Suprapubic skin (tissue), 4 donors: ENCODE results near the gene AKAP13.

Experiments used
- EP300 ChIP-seq: sonication (generic); formaldehyde crosslinking; IDR thresholded peaks from one replicate; pipeline ENCODE4 v1.6.1; 2017; ENCODE audit warnings: antibody characterized with exemption
- POLR2A ChIP-seq, 2 donors: fragments of 450-650 bp; IDR thresholded peaks; one replicate each; pipeline ENCODE4 v1.6.1; 2017; ENCODE audit warnings: antibody characterized with exemption in 2 of 2, mild to moderate bottlenecking in 2 of 2, moderate library complexity in 2 of 2
- POLR2AphosphoS5 ChIP-seq, 3 donors: sonication (generic); formaldehyde crosslinking; IDR thresholded peaks; one replicate each; pipeline ENCODE4 v1.6.1; 2017; ENCODE audit warnings: antibody characterized with exemption in 3 of 3
- TF ChIP-seq, protein P1 (sequence below), 2 donors: fragments of 200-600 bp in 1 of 2; fragments of 450-650 bp in 1 of 2; sonication (generic) in 1 of 2; IDR thresholded peaks; one replicate each; pipeline ENCODE4 v1.5.1; 2016 to 2019; ENCODE audit warnings: antibody characterized with exemption in 2 of 2, mild to moderate bottlenecking in 1 of 2, moderate library complexity in 1 of 2

GRCh38 chr15:85615930-85616329 lies 235.5 kb downstream of the AKAP13 start:
- TF ChIP-seq, protein P1, sequence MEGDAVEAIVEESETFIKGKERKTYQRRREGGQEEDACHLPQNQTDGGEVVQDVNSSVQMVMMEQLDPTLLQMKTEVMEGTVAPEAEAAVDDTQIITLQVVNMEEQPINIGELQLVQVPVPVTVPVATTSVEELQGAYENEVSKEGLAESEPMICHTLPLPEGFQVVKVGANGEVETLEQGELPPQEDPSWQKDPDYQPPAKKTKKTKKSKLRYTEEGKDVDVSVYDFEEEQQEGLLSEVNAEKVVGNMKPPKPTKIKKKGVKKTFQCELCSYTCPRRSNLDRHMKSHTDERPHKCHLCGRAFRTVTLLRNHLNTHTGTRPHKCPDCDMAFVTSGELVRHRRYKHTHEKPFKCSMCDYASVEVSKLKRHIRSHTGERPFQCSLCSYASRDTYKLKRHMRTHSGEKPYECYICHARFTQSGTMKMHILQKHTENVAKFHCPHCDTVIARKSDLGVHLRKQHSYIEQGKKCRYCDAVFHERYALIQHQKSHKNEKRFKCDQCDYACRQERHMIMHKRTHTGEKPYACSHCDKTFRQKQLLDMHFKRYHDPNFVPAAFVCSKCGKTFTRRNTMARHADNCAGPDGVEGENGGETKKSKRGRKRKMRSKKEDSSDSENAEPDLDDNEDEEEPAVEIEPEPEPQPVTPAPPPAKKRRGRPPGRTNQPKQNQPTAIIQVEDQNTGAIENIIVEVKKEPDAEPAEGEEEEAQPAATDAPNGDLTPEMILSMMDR (IDR thresholded peaks at IDR 0.05), result no peak
- TF ChIP-seq POLR2AphosphoS5 (IDR thresholded peaks at IDR 0.05), result no peak
- no peak for TF ChIP-seq POLR2A (IDR thresholded peaks at IDR 0.05)
- no peak for TF ChIP-seq EP300
